Raji (cell line): Measurements from ENCODE around the gene SLC16A4.

Experiments used
- POLR2A ChIP-seq: IDR thresholded peaks from 2 replicates; pipeline ENCODE4 v1.6.1; 2011; ENCODE audit warnings: low read depth, low read length, control low read depth; ENCODE audit not compliant: insufficient read depth

Gene SLC16A4

DNA sequence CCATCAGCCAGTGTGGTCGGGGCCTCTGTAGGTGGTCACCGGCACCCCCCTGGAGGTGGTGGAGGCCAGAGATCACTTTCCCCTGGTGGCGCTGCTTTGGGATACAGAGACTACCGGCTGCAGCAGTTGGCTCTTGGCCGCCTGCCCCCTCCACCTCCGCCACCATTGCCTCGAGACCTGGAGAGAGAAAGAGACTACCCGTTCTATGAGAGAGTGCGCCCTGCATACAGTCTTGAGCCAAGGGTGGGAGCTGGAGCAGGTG, 50.7 kb downstream of the SLC16A4 start:
- TF ChIP-seq POLR2A: no peak

DNA sequence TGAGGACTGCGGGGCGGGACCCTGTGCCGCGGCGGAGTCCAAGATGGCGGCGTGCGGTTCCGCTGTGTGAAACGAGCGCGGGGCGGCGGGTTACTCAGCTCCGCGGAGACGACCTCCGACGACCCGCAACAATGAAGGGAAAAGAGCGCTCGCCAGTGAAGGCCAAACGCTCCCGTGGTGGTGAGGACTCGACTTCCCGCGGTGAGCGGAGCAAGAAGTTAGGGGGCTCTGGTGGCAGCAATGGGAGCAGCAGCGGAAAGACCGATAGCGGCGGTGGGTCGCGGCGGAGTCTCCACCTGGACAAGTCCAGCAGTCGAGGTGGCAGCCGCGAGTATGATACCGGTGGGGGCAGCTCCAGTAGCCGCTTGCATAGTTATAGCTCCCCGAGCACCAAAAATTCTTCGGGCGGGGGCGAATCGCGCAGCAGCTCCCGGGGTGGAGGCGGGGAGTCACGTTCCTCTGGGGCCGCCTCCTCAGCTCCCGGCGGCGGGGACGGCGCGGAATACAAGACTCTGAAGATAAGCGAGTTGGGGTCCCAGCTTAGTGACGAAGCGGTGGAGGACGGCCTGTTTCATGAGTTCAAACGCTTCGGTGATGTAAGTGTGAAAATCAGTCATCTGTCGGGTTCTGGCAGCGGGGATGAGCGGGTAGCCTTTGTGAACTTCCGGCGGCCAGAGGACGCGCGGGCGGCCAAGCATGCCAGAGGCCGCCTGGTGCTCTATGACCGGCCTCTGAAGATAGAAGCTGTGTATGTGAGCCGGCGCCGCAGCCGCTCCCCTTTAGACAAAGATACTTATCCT, 51.2 kb downstream of the SLC16A4 start:
- TF ChIP-seq POLR2A: peak; percentile 77

- TF ChIP-seq POLR2A: no peak
These were observed 51.9 kb downstream of the SLC16A4 start, which contains the start of gene RBM15 for GRCh38 chr1:110338886-110339406. TSS of gene RBM15 (plus strand) at chr1:110339377. CDS start at chr1:110339406, 29 bp downstream.

DNA sequence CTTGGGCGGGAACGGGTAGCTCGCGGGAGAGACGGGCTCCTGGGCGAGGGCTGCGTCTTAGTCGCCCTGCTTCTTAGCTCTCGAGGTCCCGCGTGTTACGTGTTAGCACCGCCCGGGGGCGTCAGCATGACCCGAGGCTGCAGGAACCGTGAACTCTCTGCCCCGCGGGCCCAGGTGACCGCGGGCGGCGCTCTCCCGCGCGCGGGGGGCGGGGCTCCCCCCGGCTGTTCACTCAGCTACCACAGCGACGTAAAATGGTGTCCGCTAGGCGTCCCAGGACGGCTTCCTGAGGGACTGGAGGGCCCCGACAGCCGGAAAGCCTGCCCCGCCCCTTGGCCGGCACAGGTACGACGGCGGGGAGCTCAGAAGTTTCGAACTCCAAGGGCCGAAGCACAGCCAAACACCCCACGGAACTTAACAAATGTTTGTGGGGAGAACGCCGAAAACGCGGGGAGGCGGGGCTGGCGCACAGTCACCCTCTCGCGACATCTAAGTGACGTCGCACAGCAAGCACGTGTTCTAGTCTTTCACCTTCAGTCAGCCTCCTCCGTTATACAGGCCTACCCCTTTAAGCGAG, 52.4 kb downstream of the SLC16A4 start:
- peak; percentile 73 for TF ChIP-seq POLR2A

DNA sequence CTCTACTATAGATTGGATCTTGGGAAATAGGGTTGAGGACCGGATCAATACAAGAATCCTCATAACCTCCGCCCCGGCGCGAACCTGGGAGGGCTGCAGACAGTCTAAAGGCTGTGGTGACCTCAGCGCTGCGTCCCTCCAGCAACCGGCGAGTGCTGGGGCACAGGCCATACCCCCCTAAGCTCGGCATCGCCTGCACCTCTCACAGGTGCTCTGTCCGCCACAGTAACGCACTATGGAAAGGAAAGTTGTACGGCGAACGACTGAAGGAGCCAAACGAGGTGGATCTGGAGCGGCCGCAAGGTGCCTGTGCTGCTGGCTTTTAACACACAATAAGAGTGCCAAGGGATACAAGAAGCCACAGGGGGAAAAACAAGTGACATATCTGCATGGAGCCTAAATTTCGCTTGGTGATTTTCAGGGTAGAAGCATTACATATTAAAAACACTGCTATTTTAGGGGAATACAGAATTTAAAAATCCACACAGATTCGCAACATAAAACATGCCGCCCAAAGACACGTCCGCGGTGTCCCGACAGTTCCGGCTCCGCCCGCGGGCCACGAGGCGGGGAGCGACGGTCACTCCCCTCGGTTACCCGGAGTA, 53.0 kb downstream of the SLC16A4 start:
- no peak; the same call in 1 of the 2 replicates for TF ChIP-seq POLR2A

DNA sequence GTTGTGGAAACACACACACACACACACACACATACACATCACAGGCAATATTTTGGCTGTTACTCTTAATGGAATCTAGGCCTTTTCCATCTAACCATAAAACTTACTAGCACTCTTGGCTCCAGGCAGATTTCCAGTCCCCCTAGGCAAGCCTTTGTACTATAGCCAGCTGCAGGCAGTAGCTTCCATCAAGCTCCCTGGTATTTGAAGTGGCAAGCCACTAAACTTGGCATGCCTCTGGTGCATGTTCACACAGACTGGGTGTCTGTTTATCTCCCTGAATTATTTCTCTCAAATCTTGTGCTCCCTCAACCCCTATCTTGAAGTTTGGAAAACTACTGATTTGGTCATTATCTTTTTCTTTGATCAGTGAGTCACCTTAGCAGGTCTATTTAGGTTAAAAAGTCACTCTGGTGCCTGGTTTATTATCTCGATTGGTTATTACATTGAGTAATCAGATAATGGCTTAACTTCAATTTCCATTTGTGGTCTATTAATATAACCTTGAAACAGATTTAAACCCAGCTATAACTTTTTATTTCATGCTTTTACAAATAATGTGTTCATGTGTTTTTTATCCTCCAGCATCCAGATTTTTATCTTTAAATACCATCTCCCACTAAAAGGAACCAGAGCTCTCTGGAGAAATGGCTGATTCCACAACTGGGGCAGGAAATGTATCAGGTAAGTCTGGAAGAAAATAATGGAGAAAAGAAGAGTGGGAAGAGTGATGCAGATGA, 54.4 kb downstream of the SLC16A4 start:
- no peak for TF ChIP-seq POLR2A

DNA sequence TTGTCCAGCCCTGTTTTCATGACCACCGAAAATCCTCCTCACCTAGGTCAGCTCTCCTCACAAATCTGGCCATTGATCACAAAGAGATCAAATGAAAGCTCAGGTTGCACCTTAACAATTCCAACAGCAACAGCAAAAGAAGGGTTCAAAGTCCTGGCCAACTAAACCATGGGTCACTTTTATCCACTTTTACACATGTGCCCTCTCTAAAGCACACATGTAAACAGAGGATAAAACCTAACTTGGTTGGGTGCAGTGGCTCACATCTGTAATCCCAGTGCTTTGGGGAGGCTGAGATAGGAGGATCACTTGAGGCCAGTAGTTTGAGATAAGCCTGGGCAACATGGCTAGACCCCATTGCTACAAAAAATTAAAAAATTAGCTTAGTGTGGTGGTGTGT, 55.6 kb downstream of the SLC16A4 start:
- TF ChIP-seq POLR2A: no peak

DNA sequence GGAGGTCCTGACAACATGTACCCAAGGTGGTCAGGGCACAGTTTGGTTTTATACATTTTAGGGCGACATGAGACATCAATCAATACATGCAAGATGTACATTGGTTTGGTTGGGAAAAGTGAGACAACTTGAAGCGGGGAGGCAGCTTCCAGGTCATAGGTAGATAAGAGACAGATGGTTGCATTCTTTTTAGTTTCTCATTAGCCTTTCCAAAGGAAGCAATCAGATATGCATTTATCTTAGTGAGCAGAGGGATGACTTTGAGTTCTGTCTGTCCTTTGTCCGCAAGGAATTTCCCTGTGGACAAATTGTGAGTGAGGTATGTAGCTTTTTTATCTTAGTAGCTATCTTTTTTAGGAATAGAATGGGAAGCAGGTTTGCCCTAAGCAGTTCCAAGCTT, 62.1 kb downstream of the SLC16A4 start:
- TF ChIP-seq POLR2A: no peak

DNA sequence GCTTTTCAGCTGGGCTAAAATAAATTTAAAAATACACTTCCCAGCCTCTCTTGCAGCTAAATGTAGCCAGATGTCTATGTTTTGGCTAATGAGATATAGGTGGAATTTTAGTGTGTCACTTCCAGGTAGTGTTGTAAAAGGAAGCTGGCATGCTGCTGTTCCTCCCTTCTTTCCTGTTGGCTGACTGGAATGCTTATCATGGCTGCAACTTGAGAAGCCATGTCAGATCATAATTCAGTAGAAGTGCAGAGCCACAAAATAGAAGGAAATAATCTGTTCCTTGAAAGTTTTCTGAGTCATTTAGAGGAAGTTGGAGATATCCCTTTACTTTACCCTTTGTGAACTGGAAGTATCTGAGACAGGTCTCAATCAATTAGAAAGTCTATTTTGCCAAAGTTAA, 62.6 kb downstream of the SLC16A4 start:
- TF ChIP-seq POLR2A: no peak

GRCh38 chr1:110326826-110327225, 64.0 kb downstream of the SLC16A4 start:
- TF ChIP-seq POLR2A: no peak

- no peak for TF ChIP-seq POLR2A
These were observed 66.2 kb downstream of the SLC16A4 start for GRCh38 chr1:110324667-110325066.

GRCh38 chr1:110321846-110322245, 69.0 kb downstream of the SLC16A4 start:
- TF ChIP-seq POLR2A: no peak

GRCh38 chr1:110321045-110321444, 69.8 kb downstream of the SLC16A4 start:
- TF ChIP-seq POLR2A: no peak

DNA sequence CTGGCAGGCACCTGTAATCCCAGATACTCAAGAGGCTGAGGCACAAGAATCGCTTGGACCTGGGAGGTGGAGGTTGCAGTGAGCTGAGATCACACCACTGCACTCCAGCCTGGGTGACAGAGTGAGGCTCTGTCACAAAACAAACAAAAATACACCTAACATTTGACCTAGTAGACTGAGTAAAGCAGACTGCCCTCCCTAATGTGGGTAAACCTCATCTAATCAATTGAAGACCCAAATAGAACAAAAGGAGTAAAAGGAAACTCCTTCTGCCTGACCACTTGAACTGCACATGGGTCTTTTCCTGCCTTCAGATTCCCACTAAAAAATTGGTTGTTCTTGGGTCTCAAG, 70.7 kb downstream of the SLC16A4 start:
- no peak for TF ChIP-seq POLR2A

DNA sequence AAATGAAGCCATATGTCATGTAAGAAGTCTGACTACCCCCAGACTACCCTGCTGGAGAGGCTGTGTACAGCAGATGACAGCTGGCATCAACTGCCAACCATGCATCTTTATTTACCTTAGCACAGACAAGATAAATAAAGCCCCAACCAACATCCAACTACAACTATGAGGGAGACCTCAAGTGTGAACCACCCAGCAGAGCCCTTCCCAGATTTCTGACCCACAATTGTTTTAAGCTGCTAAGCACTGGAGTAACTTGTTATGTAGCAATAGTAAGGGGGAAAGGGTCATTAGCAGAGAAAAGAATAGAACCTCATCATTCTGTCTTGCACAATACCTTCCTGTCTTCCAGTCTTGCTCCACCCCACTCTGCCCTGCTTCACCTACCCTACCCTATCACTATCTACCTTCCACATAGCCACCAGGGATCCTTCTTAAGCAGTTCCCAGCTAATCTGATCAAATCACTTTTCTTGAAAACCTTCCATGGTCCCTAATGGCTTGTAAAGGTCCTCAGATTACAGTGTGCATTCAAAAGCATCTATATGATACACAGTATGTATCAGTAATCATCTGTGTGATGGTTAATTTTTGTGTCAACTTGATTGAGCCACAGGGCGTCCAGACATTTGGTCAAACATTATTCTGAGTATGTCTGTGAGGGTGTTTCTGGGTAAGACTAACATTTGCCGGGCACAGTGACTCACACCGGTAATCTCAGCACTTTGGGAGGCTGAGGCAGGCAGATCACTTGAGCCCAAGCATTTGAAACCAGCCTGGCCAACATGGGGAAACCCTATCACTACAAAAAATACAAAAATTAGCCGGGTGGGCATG, 71.3 kb downstream of the SLC16A4 start:
- no peak for TF ChIP-seq POLR2A
